Measurements from ENCODE around the gene ANKRD10.
A peak's percentile ranks its signal among the peaks of the same experiment; 100 is the strongest.

DNA sequence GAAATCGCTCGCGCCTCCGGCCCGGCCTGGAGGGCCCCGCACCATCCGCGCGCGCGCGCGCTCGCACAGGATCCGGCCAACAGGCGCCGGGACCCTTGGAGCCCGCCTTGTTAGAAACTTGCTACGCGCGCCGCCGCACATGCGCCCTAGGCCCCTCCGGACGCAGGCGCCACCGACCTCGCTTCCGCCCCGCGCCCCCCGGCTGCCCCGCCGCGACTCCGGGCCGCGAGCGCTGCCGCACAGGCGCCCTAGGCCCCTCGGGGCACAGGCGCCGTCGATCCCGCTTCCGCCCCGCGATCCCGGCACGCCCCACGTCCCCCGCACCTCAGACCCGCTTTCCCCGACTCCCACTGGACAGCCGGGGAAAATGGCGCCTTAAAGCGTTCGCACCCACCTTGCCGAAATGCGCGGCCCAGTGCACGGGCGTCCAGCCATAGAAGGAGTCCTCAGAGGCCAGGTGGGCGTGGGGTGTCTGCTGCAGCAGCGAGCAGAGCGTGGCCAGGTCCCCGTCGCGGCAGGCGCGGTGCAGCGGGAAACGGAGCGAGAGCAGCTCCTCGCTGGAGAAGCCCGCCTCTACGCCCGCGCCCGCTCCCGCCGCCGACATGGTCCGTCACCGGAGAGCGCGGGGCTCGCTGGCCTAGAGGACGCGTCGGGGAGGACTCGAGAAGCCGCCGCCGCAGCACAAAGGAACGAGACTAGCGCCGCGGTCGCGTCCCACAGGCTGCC lies 375 bp downstream of the ANKRD10 start:
- TF ChIP-seq EP300 (IDR thresholded peaks at IDR 0.05) = peak in 1 of 2 donors; percentile 95
- TF ChIP-seq, protein P1, sequence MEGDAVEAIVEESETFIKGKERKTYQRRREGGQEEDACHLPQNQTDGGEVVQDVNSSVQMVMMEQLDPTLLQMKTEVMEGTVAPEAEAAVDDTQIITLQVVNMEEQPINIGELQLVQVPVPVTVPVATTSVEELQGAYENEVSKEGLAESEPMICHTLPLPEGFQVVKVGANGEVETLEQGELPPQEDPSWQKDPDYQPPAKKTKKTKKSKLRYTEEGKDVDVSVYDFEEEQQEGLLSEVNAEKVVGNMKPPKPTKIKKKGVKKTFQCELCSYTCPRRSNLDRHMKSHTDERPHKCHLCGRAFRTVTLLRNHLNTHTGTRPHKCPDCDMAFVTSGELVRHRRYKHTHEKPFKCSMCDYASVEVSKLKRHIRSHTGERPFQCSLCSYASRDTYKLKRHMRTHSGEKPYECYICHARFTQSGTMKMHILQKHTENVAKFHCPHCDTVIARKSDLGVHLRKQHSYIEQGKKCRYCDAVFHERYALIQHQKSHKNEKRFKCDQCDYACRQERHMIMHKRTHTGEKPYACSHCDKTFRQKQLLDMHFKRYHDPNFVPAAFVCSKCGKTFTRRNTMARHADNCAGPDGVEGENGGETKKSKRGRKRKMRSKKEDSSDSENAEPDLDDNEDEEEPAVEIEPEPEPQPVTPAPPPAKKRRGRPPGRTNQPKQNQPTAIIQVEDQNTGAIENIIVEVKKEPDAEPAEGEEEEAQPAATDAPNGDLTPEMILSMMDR (IDR thresholded peaks at IDR 0.05) = peak in 1 of 5 experiments; percentile 9

Measured in tibial nerve (tissue), 4 donors.